ENCODE results near the gene EFNA5. TPM values are rescaled to one million over a fixed set of nuclear protein-coding genes. Genes with fewer than 3 reads are reported as not detected.

EFNA5 gene
- total RNA-seq, 1 experiment from 2014 or later: 42.7 TPM

- POLR2A ChIA-PET (ENCODE audit: unreplicated experiment): no interaction called here
- H3K27ac ChIP-seq: no peak overlapping the region
- H4K20me1 ChIP-seq (ENCODE audit: insufficient read depth): no peaks in the 10 kb centered on the region
- no peaks in the 10 kb centered on the region for H3K9me3 ChIP-seq (ENCODE audit: insufficient read depth, low read depth)
- no TSS peak for BruUV-seq (replicated peaks)
- peaks cover 7% of the 10 kb centered on the region for H3F3A ChIP-seq (ENCODE audit: insufficient read depth, low read depth)
- H3K9me2 ChIP-seq (ENCODE audit: insufficient read depth): no peaks in the 10 kb centered on the region
- H3K4me3 ChIP-seq: no peak overlapping the region
- intact Hi-C loops (cut with micrococcal nuclease; ENCODE audit: unreplicated experiment): no loop called here
- peaks cover 11% of the 10 kb centered on the region; the same call in 1 of the 2 replicates for H3K36me3 ChIP-seq (ENCODE audit: low read depth)
- H3K79me2 ChIP-seq (ENCODE audit: low read depth): peaks cover 8% of the 10 kb centered on the region; the same call in 1 of the 2 replicates
- CTCF ChIA-PET: no interaction called here
- no peak for DNase-seq
- H2AFZ ChIP-seq: no peak overlapping the region
- peaks cover 21% of the 10 kb centered on the region for H3K4me1 ChIP-seq (replicated peaks; ENCODE audit: insufficient read depth)
- no peak for TF ChIP-seq EZH2 (IDR thresholded peaks at IDR 0.05; ENCODE audit: low read depth)
- TF ChIP-seq, protein P1, sequence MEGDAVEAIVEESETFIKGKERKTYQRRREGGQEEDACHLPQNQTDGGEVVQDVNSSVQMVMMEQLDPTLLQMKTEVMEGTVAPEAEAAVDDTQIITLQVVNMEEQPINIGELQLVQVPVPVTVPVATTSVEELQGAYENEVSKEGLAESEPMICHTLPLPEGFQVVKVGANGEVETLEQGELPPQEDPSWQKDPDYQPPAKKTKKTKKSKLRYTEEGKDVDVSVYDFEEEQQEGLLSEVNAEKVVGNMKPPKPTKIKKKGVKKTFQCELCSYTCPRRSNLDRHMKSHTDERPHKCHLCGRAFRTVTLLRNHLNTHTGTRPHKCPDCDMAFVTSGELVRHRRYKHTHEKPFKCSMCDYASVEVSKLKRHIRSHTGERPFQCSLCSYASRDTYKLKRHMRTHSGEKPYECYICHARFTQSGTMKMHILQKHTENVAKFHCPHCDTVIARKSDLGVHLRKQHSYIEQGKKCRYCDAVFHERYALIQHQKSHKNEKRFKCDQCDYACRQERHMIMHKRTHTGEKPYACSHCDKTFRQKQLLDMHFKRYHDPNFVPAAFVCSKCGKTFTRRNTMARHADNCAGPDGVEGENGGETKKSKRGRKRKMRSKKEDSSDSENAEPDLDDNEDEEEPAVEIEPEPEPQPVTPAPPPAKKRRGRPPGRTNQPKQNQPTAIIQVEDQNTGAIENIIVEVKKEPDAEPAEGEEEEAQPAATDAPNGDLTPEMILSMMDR (conservative IDR thresholded peaks at IDR 0.05): no peak
- H3K27me3 ChIP-seq (ENCODE audit: insufficient read depth, low read depth): no peaks in the 10 kb centered on the region
- no peak overlapping the region for H3K4me2 ChIP-seq
These were observed 292.4 kb downstream of the EFNA5 start for GRCh38 chr5:107378218-107378899.

GRCh38 chr5:107377277-107377609 is 293.5 kb downstream of the EFNA5 start:
- BruUV-seq (replicated peaks): no TSS peak
- H3F3A ChIP-seq (ENCODE audit: insufficient read depth, low read depth): peaks cover 7% of the 10 kb centered on the region
- H3K4me2 ChIP-seq: no peak overlapping the region
- no peaks in the 10 kb centered on the region for H3K9me2 ChIP-seq (ENCODE audit: insufficient read depth)
- no peak overlapping the region for H3K4me3 ChIP-seq
- H3K27me3 ChIP-seq (ENCODE audit: insufficient read depth, low read depth): no peaks in the 10 kb centered on the region
- POLR2A ChIA-PET (ENCODE audit: unreplicated experiment): no interaction called here
- H2AFZ ChIP-seq: no peak overlapping the region
- no peaks in the 10 kb centered on the region for H3K79me2 ChIP-seq (ENCODE audit: low read depth)
- CTCF ChIA-PET: no interaction called here
- H3K36me3 ChIP-seq (ENCODE audit: low read depth): peaks cover 11% of the 10 kb centered on the region; the same call in 1 of the 2 replicates
- H3K4me1 ChIP-seq (replicated peaks; ENCODE audit: insufficient read depth): peaks cover 10% of the 10 kb centered on the region
- DNase-seq: no peak
- intact Hi-C loops (cut with micrococcal nuclease; ENCODE audit: unreplicated experiment): no loop called here
- no peaks in the 10 kb centered on the region for H3K9me3 ChIP-seq (ENCODE audit: insufficient read depth, low read depth)
- H3K27ac ChIP-seq: no peak overlapping the region
- no peak for TF ChIP-seq EZH2 (IDR thresholded peaks at IDR 0.05; ENCODE audit: low read depth)
- TF ChIP-seq, protein P1 (conservative IDR thresholded peaks at IDR 0.05): no peak
- no peaks in the 10 kb centered on the region for H4K20me1 ChIP-seq (ENCODE audit: insufficient read depth)

DNA sequence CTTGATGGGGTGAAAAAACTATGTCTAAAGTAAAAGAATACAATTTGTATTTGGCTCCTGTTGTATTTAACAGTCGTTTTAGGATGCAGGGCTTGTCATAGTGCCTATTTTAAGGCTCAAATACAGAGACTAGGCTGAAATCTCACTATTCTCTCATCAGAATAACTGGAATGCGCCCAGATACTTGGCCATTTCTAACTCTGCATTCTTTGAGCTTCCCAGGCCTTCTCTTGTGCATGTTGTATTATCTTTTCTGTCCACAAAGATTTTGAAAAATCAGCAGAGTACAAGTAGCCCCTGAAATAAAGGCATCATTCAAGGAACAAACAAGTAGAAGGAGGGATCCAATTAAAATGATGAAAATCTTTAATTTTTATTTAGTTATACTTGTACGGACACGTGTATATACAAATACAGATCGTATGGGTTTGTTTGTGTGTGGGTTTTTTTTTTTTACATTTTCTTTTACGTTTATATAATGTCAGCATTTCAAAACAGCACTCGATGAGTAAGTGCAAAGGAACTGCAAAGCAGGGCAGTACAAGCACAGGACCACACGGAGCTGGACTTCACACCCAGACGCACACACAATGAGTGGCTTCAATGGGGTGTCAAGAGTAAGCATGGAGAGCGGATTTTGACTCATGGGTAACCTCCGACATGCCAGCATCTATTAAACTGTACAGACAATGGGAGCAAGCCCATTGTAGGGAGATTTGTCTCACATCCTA is 294.0 kb downstream of the EFNA5 start:
- POLR2A ChIA-PET (ENCODE audit: unreplicated experiment): no interaction called here
- no peak for TF ChIP-seq EZH2 (IDR thresholded peaks at IDR 0.05; ENCODE audit: low read depth)
- TF ChIP-seq, protein P1 (conservative IDR thresholded peaks at IDR 0.05): no peak
- Histone ChIP-seq H3K9me3 (ENCODE audit: insufficient read depth, low read depth) (no peaks in the 10 kb centered on the region), H3K9me2 (ENCODE audit: insufficient read depth) (no peaks in the 10 kb centered on the region), H3K36me3 (ENCODE audit: low read depth) (peaks cover 11% of the 10 kb centered on the region; the same call in 1 of the 2 replicates), H3K27ac (no peak overlapping the region), H3K27me3 (ENCODE audit: insufficient read depth, low read depth) (no peaks in the 10 kb centered on the region), H2AFZ (no peak overlapping the region), H3K79me2 (ENCODE audit: low read depth) (no peaks in the 10 kb centered on the region), H3K4me2 (no peak overlapping the region), H3K4me3 (no peak overlapping the region), H3F3A (ENCODE audit: insufficient read depth, low read depth) (peaks cover 7% of the 10 kb centered on the region), H3K4me1 (replicated peaks; ENCODE audit: insufficient read depth) (peaks cover 5% of the 10 kb centered on the region), H4K20me1 (ENCODE audit: insufficient read depth) (no peaks in the 10 kb centered on the region)
- CTCF ChIA-PET: no interaction called here
- no peak for DNase-seq
- intact Hi-C loops (cut with micrococcal nuclease; ENCODE audit: unreplicated experiment): no loop called here
- BruUV-seq (replicated peaks): no TSS peak

All from PC-9 (cell line).